HepG2 (cell line): ENCODE results near the gene DCDC1. TPM values are rescaled to one million over a fixed set of nuclear protein-coding genes. Genes with fewer than 3 reads are reported as not detected.

Experiments
- ATAC-seq: fragments of 200-7000 bp; cut with Tn5 transposase; 3 replicates; pipeline ENCODE4 v1.9.1; 2020; ENCODE audit warnings: mild to moderate bottlenecking, moderate library complexity
- BruUV-seq: library from RNA; stranded (reverse); fragments of 400-500 nt; replicated peaks from 2 replicates; lab custom pipeline; 2021; lab: Mats Ljungman, UMichigan
- CTCF ChIA-PET: fragments of 300-600 bp; formaldehyde crosslinking; extraction: SDS; loops from one replicate; lab custom pipeline; 2021; ENCODE audit warnings: low total read pairs, inconsistent platforms, low intra/inter-chr PET ratio; lab: Yijun Ruan, JAX
- POLR2A ChIA-PET: fragments of 350-600 bp; sonication (Branson Sonifier 250); formaldehyde crosslinking; loops from one replicate; lab custom pipeline; 2020; ENCODE audit warnings: antibody characterized with exemption, inconsistent platforms; lab: Yijun Ruan, JAX
- DNase-seq: peaks from one replicate; pipeline ENCODE4 v3.0.0-alpha.2; 2015; ENCODE audit warnings: low spot score
- FAIRE-seq: peaks from 3 replicates; lab custom pipeline; 2011; peaks lifted over from hg19 to GRCh38; lab: Jason Lieb, UNC
- H2AFZ ChIP-seq: one replicate; pipeline ENCODE4 v1.6.1; 2011; ENCODE audit warnings: low read length, inconsistent platforms
- H3K27ac ChIP-seq: fragments of 300-600 bp; 3 replicates; pipeline ENCODE4 v1.8.0; 2011; ENCODE audit warnings: mixed run types, mild to moderate bottlenecking, mixed read lengths, low read length, inconsistent platforms; ENCODE audit not compliant: insufficient read depth; ENCODE audit errors: extremely low read length
- H3K27me3 ChIP-seq, 2 experiments: fragments of 200-600 bp in 1 of 2; 2 replicates in 1 of 2; 3 replicates in 1 of 2; pipeline versions ENCODE4 v1.6.0 to v1.8.0; 2011; ENCODE audit warnings: low read length in 2 of 2, mild to moderate bottlenecking in 2 of 2, moderate library complexity in 2 of 2, inconsistent platforms in 1 of 2; ENCODE audit not compliant: insufficient read depth in 2 of 2, control insufficient read depth in 1 of 2
- H3K36me3 ChIP-seq, 2 experiments: fragments of 200-600 bp in 1 of 2; replicated peaks in 1 of 2; 2 replicates in 1 of 2; 3 replicates in 1 of 2; pipeline versions ENCODE4 v1.5.1 to v1.8.0; 2011; ENCODE audit warnings: low read length in 2 of 2, inconsistent platforms in 1 of 2; ENCODE audit not compliant: insufficient read depth in 2 of 2, control insufficient read depth in 1 of 2
- H3K4me1 ChIP-seq: 2 replicates; pipeline ENCODE4 v1.5.1; 2012; ENCODE audit warnings: low read length, inconsistent platforms; ENCODE audit not compliant: insufficient read depth
- H3K4me2 ChIP-seq: 2 replicates; pipeline ENCODE4 v1.6.0; 2011; ENCODE audit warnings: low read depth, low read length, inconsistent platforms
- H3K4me3 ChIP-seq, 3 experiments: fragments of 200-600 bp in 1 of 3; sonication (generic), shearing (Covaris generic) in 1 of 3; replicated peaks in 1 of 3; 2 replicates each; pipeline ENCODE4 v1.5.1; 2011 to 2016; ENCODE audit warnings: low read length in 3 of 3, inconsistent platforms in 2 of 3, low read depth in 2 of 3, mild to moderate bottlenecking in 2 of 3, control low read depth in 1 of 3, mixed read lengths in 1 of 3; ENCODE audit not compliant: insufficient read depth in 1 of 3
- H3K79me2 ChIP-seq: one replicate; pipeline ENCODE4 v1.6.1; 2011; ENCODE audit warnings: low read length, inconsistent platforms; ENCODE audit not compliant: insufficient read depth
- H3K9ac ChIP-seq: 2 replicates; pipeline ENCODE4 v1.6.0; 2011; ENCODE audit warnings: mild to moderate bottlenecking, low read depth, low read length, inconsistent platforms; ENCODE audit not compliant: insufficient read depth
- H3K9me3 ChIP-seq: 2 replicates; pipeline ENCODE4 v1.5.1; 2012; ENCODE audit warnings: mild to moderate bottlenecking, low read length
- H4K20me1 ChIP-seq: 2 replicates; pipeline ENCODE4 v1.6.0; 2011; ENCODE audit warnings: inconsistent platforms, mild to moderate bottlenecking, low read length, moderate library complexity; ENCODE audit not compliant: insufficient read depth
- CREB1 ChIP-seq, 2 experiments: fragments of 450-650 bp in 1 of 2; IDR thresholded peaks; 2 replicates each; pipeline ENCODE4 v1.6.1; 2016 to 2017; ENCODE audit warnings: control low read depth in 1 of 2, mild to moderate bottlenecking in 1 of 2, missing compliant biosample characterization in 1 of 2, missing genetic modification characterization in 1 of 2
- FOXA3 ChIP-seq: IDR thresholded peaks from 2 replicates; pipeline ENCODE4 v1.6.1; 2016; ENCODE audit warnings: missing genetic modification reagents, missing compliant biosample characterization
- ZNF121 ChIP-seq: sonication (generic); formaldehyde crosslinking; IDR thresholded peaks from 2 replicates; pipeline ENCODE4 v1.5.0; 2020; ENCODE audit warnings: mild to moderate bottlenecking, missing genetic modification reagents
- ZNF34 ChIP-seq: sonication (generic); formaldehyde crosslinking; IDR thresholded peaks from 2 replicates; pipeline ENCODE4 v1.4.0; 2020; ENCODE audit warnings: mild to moderate bottlenecking, missing genetic modification reagents, borderline replicate concordance
- ZNF44 ChIP-seq: sonication (generic); formaldehyde crosslinking; IDR thresholded peaks from 2 replicates; pipeline ENCODE4 v1.5.1; 2020; ENCODE audit warnings: mild to moderate bottlenecking, missing genetic modification reagents
- ZNF678 ChIP-seq: sonication (generic); formaldehyde crosslinking; IDR thresholded peaks from 2 replicates; pipeline ENCODE4 v1.4.0; 2020; ENCODE audit warnings: mild to moderate bottlenecking, missing genetic modification reagents
- WGBS: methylation state at CpG from one replicate; pipeline ENCODE4 v1.1.6; 2017; ENCODE audit warnings: low lambda C conversion rate; 5-methylcytosine and 5-hydroxymethylcytosine counted together
- in situ Hi-C: cut with HindIII; loops from 2 replicates; pipeline ENCODE4 v1.10.0; 2017; ENCODE audit warnings: low pct_unique_long_range_greater_than_20kb; ENCODE audit not compliant: extremely low pct_ligation_motif_present
- intact Hi-C: fragments of 100-400 bp; cut with micrococcal nuclease; formaldehyde crosslinking; loops from one replicate; pipeline ENCODE4 v1.10.0; 2022; ENCODE audit not compliant: unreplicated experiment
- polyA plus RNA-seq, 8 experiments: library from polyadenylated mRNA; depleted of rRNA in 3 of 8; stranded (reverse) in 7 of 8; unstranded in 1 of 8; fragments of >200 nt; fragmentation: Illumina TruSeq in 4 of 8; extraction: Trizol in 4 of 8; gene quantifications; 2 replicates each; pipeline versions ENCODE4 v1.2.1 to v1.2.3, GENCODE V29; 2011 to 2016; ENCODE audit warnings: low read depth in 4 of 8, missing spikeins in 1 of 8, mixed read lengths in 1 of 8; ENCODE audit not compliant: insufficient read depth in 1 of 8
- total RNA-seq, 5 experiments: library from RNA; depleted of rRNA; stranded (reverse); fragments of >200 nt; fragmentation: Illumina TruSeq; extraction: Trizol; gene quantifications; 2 replicates each; pipeline ENCODE4 v1.2.3, GENCODE V29; 2016; ENCODE audit warnings: low read depth in 1 of 5
- TF ChIP-seq, protein P1 (sequence below): sonication (generic); formaldehyde crosslinking; IDR thresholded peaks from 2 replicates; pipeline ENCODE4 v1.5.0; 2020; ENCODE audit warnings: mild to moderate bottlenecking, low read depth, missing genetic modification reagents, borderline replicate concordance
- TF ChIP-seq, protein P2 (sequence below): IDR thresholded peaks from 2 replicates; pipeline ENCODE4 v1.6.1; 2016; ENCODE audit warnings: missing compliant biosample characterization, missing genetic modification reagents, borderline replicate concordance

The DCDC1 gene
- total and polyA plus RNA-seq, 2 of the 13 experiments (the other 11 are each of a cell fraction or from before 2014, with no cell fraction given): 0.12 to 0.27 TPM

GRCh38 chr11:31412946-31413345 is 43.4 kb upstream of the DCDC1 start:
- ATAC-seq: no peak
- ChIA-PET POLR2A (no interaction called here), CTCF (no interaction called here)
- Histone ChIP-seq H3K9ac (no peak overlapping the region), H3K27ac (no peak overlapping the region), H3K4me3 (no peak overlapping the region), H4K20me1 (no peaks in the 10 kb centered on the region), H3K79me2 (no peaks in the 10 kb centered on the region), H2AFZ (no peak overlapping the region), H3K36me3 (peaks cover 0 to 7% of the 10 kb centered on the region in 2 experiments; a peak in 1 of 5 replicates), H3K27me3 (no peaks in the 10 kb centered on the region), H3K4me1 (no peaks in the 10 kb centered on the region), H3K9me3 (no peaks in the 10 kb centered on the region), H3K4me2 (no peak overlapping the region)
- intact Hi-C loops: no loop called here
- TF ChIP-seq ZNF121 (CRISPR knock-in tag) (no peak), ZNF678 (CRISPR knock-in tag) (no peak), FOXA3 (CRISPR knock-in tag) (no peak), ZNF34 (CRISPR knock-in tag) (no peak), ZNF44 (CRISPR knock-in tag) (no peak), CREB1 (IDR thresholded peaks at IDR 0.05) (no peak), CREB1 (CRISPR knock-in tag; IDR thresholded peaks at IDR 0.05) (no peak)
- TF ChIP-seq, protein P1, sequence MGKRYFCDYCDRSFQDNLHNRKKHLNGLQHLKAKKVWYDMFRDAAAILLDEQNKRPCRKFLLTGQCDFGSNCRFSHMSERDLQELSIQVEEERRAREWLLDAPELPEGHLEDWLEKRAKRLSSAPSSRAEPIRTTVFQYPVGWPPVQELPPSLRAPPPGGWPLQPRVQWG (CRISPR knock-in tag): no peak
- TF ChIP-seq, protein P2, sequence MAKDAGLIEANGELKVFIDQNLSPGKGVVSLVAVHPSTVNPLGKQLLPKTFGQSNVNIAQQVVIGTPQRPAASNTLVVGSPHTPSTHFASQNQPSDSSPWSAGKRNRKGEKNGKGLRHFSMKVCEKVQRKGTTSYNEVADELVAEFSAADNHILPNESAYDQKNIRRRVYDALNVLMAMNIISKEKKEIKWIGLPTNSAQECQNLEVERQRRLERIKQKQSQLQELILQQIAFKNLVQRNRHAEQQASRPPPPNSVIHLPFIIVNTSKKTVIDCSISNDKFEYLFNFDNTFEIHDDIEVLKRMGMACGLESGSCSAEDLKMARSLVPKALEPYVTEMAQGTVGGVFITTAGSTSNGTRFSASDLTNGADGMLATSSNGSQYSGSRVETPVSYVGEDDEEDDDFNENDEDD (CRISPR knock-in tag): no peak
- no TSS peak for BruUV-seq
- 94% methylated on average over 2 of the region's 2 CpGs for WGBS
- no peak for DNase-seq
- FAIRE-seq: no peak
- in situ Hi-C loops: no loop called here
